ENCODE results near the gene PXT1.
"Not testable (repeated sequence)": the region's sequence is repeated elsewhere in the genome, so short reads cannot be mapped to it uniquely, and the experiment has no call there.

The PXT1 gene

GRCh38 chr6:36463676-36464075 is 21.0 kb upstream of the PXT1 start:
- Mint-ChIP-seq H3K36me3 (peaks cover 26% of the 10 kb centered on the region), H3K4me3 (no peak overlapping the region), H3K4me1 (peaks cover 7% of the 10 kb centered on the region), H3K9me3 (no peaks in the 10 kb centered on the region), H3K27me3 (no peaks in the 10 kb centered on the region), H3K27ac (no peak overlapping the region)
- CTCF ChIA-PET = no interaction called here
- DNase-seq = no peak

- no peak overlapping the region for H3K27ac Mint-ChIP-seq
Measured at GRCh38 chr6:36461646-36462045, 19.0 kb upstream of the PXT1 start.

DNA sequence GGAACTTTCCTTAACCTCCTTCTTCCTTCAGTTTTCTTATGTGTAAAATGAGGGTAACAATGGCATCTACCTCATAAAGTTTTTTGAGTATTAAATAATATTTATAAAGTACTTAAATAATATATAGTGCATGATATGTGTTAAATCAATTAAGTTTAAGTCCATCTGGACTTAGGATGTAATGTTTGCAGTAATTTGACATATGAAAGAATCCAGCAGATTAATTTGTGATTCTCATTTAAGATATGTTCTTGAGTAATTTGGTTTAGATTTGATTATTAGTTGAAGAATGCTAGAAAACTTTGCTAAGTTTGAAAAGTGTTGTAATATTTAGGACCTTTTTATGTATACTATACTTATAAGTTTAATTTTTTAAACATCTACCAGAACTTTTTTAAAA is 18.3 kb upstream of the PXT1 start:
- CTCF ChIA-PET = no interaction called here
- no peak for DNase-seq
- Mint-ChIP-seq H3K27me3 (no peaks in the 10 kb centered on the region), H3K4me1 (peaks cover 7% of the 10 kb centered on the region), H3K9me3 (no peaks in the 10 kb centered on the region), H3K4me3 (no peak overlapping the region), H3K27ac (no peak overlapping the region), H3K36me3 (peaks cover 29% of the 10 kb centered on the region)

More at GRCh38 chr6:36461646-36462045, 19.0 kb upstream of the PXT1 start:
- no peaks in the 10 kb centered on the region for H3K9me3 Mint-ChIP-seq
- no peaks in the 10 kb centered on the region for H3K27me3 Mint-ChIP-seq
- DNase-seq = no peak
- H3K36me3 Mint-ChIP-seq = peaks cover 29% of the 10 kb centered on the region
- H3K4me1 Mint-ChIP-seq = peaks cover 7% of the 10 kb centered on the region
- H3K4me3 Mint-ChIP-seq = no peak overlapping the region
- CTCF ChIA-PET = no interaction called here

DNA sequence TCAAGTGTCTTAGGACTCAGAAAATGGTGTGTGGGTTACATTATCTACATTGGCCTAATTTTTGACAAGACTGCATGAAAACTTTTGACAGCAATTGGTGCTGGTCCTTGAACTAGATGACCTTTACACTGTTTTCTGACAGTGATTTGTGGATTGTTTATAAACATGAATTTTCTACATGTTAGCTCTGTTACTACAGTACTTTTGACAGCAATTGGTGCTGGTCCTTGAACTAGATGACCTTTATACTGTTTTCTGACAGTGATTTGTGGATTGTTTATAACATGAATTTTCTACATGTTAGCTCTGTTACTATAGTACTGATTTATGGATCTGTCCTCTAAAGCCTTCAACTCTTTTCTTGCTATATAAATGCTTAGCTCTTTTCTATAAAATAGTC is 16.8 kb upstream of the PXT1 start:
- CTCF ChIA-PET = no interaction called here
- Mint-ChIP-seq H3K27me3 (no peaks in the 10 kb centered on the region), H3K9me3 (no peaks in the 10 kb centered on the region), H3K36me3 (peaks cover 27% of the 10 kb centered on the region), H3K4me1 (peaks cover 7% of the 10 kb centered on the region), H3K4me3 (no peak overlapping the region), H3K27ac (no peak overlapping the region)
- DNase-seq = no peak

GRCh38 chr6:36455486-36456027 is 12.9 kb upstream of the PXT1 start:
- DNase-seq = no peak
- Mint-ChIP-seq H3K27ac (no peak overlapping the region), H3K9me3 (no peaks in the 10 kb centered on the region), H3K27me3 (no peaks in the 10 kb centered on the region), H3K4me3 (no peak overlapping the region), H3K4me1 (no peaks in the 10 kb centered on the region), H3K36me3 (peaks cover 19% of the 10 kb centered on the region)
- CTCF ChIA-PET = no interaction called here

- H3K36me3 Mint-ChIP-seq = peaks cover 31% of the 10 kb centered on the region
- CTCF ChIA-PET = not testable (repeated sequence)
Measured at GRCh38 chr6:36452897-36453296, 10.2 kb upstream of the PXT1 start.

GRCh38 chr6:36449173-36449572 is 6.5 kb upstream of the PXT1 start:
- H3K27me3 Mint-ChIP-seq, DNase-seq, CTCF ChIA-PET, H3K27ac Mint-ChIP-seq, H3K9me3 Mint-ChIP-seq, H3K4me3 Mint-ChIP-seq: not testable (repeated sequence)
- Mint-ChIP-seq H3K4me1 (peaks cover 21% of the 10 kb centered on the region), H3K36me3 (peaks cover 38% of the 10 kb centered on the region)

More at GRCh38 chr6:36452897-36453296, 10.2 kb upstream of the PXT1 start:
- not testable (repeated sequence) for H3K27ac Mint-ChIP-seq, H3K4me1 Mint-ChIP-seq, H3K4me3 Mint-ChIP-seq, H3K9me3 Mint-ChIP-seq, H3K27me3 Mint-ChIP-seq, DNase-seq

- Mint-ChIP-seq H3K27ac (no peak overlapping the region), H3K9me3 (peaks cover 3% of the 10 kb centered on the region), H3K27me3 (no peaks in the 10 kb centered on the region), H3K4me1 (peaks cover 44% of the 10 kb centered on the region), H3K36me3 (peaks cover 31% of the 10 kb centered on the region), H3K4me3 (no peak overlapping the region)
- no peak for DNase-seq
- CTCF ChIA-PET = interaction anchor here (1.5 kb wide), 1 partner anchor 134 kb away, joined by 3 read pairs; no protein-coding TSS in a partner anchor
Measured at GRCh38 chr6:36445621-36446020, 3.0 kb upstream of the PXT1 start.

DNA sequence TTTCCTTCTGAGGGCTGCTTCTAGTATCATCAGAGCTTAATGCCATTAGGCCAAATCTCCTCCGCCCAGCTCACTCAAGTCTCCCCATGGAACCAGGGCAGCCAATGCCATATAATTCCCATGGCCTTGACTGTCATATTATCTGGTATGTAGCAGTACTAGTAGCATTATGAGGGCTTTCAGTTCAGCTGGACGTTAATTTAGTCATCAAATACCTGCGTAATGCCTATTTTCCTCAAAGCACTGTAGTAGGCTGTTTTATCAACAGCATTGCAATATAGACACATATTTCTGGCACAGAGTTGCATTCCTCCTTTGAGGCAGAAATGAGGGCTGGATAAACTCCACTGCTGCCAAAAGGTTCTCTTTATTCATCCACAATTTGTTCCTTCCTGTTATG is 1.8 kb upstream of the PXT1 start:
- peaks cover 3% of the 10 kb centered on the region for H3K9me3 Mint-ChIP-seq
- H3K27me3 Mint-ChIP-seq = no peaks in the 10 kb centered on the region
- H3K36me3 Mint-ChIP-seq = peaks cover 29% of the 10 kb centered on the region
- H3K4me1 Mint-ChIP-seq = peaks cover 43% of the 10 kb centered on the region
- H3K27ac Mint-ChIP-seq = peak overlapping the region; percentile 96
- H3K4me3 Mint-ChIP-seq = peak overlapping the region; percentile 96
- CTCF ChIA-PET = no interaction called here
- no peak for DNase-seq

GRCh38 chr6:36443471-36444428 is 1.1 kb upstream of the PXT1 start:
- Mint-ChIP-seq H3K9me3 (peaks cover 2% of the 10 kb centered on the region), H3K4me1 (peaks cover 40% of the 10 kb centered on the region), H3K27me3 (no peaks in the 10 kb centered on the region), H3K27ac (peak overlapping the region; percentile 96), H3K36me3 (peaks cover 22% of the 10 kb centered on the region), H3K4me3 (peak overlapping the region; percentile 96)
- peak; percentile 45 for DNase-seq
- CTCF ChIA-PET = interaction anchor here (0.7 to 0.9 kb wide), 2 partner anchors 20 to 21 kb away, joined by 3 read pairs; no protein-coding TSS in a partner anchor

DNA sequence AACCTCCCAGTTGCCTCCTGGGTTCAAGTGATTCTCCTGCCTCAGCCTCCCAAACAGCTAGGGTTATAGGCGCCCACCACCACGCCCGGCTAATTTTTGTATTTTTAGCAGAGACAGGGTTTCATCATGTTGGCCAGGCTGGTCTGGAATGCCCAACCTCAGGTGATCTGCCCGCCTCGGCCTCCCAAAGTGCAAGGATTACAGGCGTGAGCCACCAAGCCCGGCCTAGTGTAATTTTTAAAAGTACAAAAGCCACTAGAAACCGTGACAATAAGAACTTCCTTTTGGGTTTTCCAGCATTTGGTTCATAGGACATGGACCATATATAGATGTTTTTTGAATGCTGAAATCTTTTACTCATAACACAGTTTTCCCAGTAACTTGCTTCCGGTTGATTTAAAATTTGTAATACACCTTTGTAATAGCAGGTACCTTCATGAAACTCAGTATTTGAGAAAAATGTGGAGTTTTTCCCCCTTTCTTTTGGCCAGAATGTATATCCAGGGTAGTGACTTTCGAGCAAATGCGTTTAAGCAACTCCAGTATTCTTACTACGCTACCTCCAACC is 467 bp downstream of the PXT1 start:
- CTCF ChIA-PET = no interaction called here
- Mint-ChIP-seq H3K4me3 (peak overlapping the region; percentile 96), H3K36me3 (peaks cover 15% of the 10 kb centered on the region), H3K9me3 (no peaks in the 10 kb centered on the region), H3K4me1 (peaks cover 40% of the 10 kb centered on the region), H3K27me3 (no peaks in the 10 kb centered on the region), H3K27ac (peak overlapping the region; percentile 96)
- no peak for DNase-seq

DNA sequence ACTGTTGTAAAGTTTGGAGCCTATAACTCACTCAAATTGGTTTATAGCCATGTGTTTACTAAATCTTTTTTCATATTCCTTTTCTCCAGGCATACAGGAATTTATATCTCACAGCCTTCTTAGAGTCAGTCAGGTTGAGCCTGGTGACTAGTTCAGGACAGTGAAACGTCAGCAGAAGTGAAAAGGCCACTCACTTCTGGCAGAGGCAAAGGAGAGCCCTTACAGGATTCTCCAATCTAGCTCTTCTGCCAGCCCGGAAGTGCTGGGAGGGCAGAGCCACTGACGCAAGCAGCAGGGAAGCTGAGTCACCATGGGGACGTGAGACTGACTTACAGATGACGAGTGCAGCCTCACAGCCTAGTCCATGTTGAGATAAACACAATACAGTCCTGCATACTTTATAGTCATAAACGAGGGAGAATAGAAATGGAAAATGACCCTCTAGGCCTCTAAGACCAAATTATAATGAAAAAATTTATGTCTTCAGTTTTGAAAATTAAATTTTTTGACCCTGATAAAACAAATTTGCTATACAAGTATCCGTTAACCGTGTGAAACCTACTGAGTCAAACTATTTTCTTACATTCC is 1.3 kb downstream of the PXT1 start:
- H3K27ac Mint-ChIP-seq = peak overlapping the region; percentile 86
- H3K4me1 Mint-ChIP-seq = peaks cover 40% of the 10 kb centered on the region
- peaks cover 13% of the 10 kb centered on the region for H3K36me3 Mint-ChIP-seq
- peak overlapping the region; percentile 67 for H3K4me3 Mint-ChIP-seq
- no peaks in the 10 kb centered on the region for H3K27me3 Mint-ChIP-seq
- DNase-seq = peak; percentile 88
- CTCF ChIA-PET = interaction anchor here (0.9 kb wide), 1 partner anchor 18 kb away, joined by 3 read pairs; no protein-coding TSS in a partner anchor
- H3K9me3 Mint-ChIP-seq = no peaks in the 10 kb centered on the region

DNA sequence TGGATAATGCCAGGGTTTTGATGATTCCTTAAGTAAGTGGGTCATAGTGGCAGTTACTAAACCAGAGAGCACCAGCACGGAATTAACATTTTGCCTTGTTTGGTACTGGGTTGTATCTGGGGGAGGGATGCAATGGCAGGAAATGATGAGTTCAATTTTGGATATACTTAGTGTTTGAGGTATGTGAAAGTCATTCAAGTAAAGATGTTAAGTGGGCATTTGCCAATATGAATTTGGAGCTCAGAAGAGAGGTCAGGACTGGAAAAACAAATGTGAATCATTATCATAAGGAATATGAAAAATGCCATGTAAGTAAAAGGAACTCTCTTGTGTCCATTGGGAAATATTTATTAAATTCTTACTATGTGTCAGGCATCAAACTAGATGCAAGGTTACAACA is 6.2 kb downstream of the PXT1 start:
- Mint-ChIP-seq H3K4me3 (no peak overlapping the region), H3K9me3 (no peaks in the 10 kb centered on the region), H3K36me3 (no peaks in the 10 kb centered on the region), H3K27me3 (peaks cover 26% of the 10 kb centered on the region), H3K27ac (no peak overlapping the region), H3K4me1 (peaks cover 7% of the 10 kb centered on the region)
- DNase-seq = no peak
- CTCF ChIA-PET = no interaction called here

DNA sequence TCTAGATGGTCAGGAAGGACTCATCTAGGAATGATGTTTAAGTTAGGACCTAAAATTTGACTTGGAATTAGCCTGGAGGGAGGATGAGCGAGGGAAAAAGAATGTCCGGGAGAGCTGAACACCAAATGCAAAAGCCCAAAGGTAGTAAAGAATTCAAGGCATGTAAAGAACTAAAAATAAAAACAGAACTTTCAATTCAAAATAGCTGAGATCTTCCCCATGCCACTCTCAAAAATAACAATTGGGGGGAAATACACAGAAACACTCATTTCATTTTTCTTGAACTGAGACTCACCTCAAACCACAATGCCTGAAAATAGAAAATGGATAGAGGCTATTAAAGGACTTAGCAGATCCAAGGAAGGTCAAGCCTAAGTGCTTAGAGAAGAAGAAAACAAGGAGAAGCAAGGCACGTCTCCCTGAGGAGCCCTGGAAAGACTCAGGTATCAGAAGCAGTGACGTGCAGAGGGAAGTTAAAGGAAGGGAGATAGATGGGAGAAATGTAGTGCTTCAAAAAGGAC is 10.4 kb downstream of the PXT1 start:
- H3K36me3 Mint-ChIP-seq = no peaks in the 10 kb centered on the region
- H3K4me3 Mint-ChIP-seq = no peak overlapping the region
- no peak for DNase-seq
- no peaks in the 10 kb centered on the region for H3K9me3 Mint-ChIP-seq
- H3K4me1 Mint-ChIP-seq = no peaks in the 10 kb centered on the region
- H3K27me3 Mint-ChIP-seq = peaks cover 31% of the 10 kb centered on the region
- no peak overlapping the region for H3K27ac Mint-ChIP-seq
- CTCF ChIA-PET = interaction anchor here (1.3 kb wide), 1 partner anchor 147 kb away, joined by 3 read pairs; no protein-coding TSS in a partner anchor

Data from activated naive CD4-positive, alpha-beta T cell treated with anti-CD3 and anti-CD28 coated beads, Interleukin-2, amount 10 ng/mL, durations not matched to agents 7 days and 5 days (primary cell).